Measurements from ENCODE around the gene DEF6. TPM values are rescaled to one million over a fixed set of nuclear protein-coding genes. Genes with fewer than 3 reads are reported as not detected.

Gene DEF6
- total and polyA plus RNA-seq, 4 donors: 1.0 to 6.3 (median 2.5) TPM

GRCh38 chr6:35365594-35366203 is 68.1 kb downstream of the DEF6 start (continued):
- TF ChIP-seq, protein P1, sequence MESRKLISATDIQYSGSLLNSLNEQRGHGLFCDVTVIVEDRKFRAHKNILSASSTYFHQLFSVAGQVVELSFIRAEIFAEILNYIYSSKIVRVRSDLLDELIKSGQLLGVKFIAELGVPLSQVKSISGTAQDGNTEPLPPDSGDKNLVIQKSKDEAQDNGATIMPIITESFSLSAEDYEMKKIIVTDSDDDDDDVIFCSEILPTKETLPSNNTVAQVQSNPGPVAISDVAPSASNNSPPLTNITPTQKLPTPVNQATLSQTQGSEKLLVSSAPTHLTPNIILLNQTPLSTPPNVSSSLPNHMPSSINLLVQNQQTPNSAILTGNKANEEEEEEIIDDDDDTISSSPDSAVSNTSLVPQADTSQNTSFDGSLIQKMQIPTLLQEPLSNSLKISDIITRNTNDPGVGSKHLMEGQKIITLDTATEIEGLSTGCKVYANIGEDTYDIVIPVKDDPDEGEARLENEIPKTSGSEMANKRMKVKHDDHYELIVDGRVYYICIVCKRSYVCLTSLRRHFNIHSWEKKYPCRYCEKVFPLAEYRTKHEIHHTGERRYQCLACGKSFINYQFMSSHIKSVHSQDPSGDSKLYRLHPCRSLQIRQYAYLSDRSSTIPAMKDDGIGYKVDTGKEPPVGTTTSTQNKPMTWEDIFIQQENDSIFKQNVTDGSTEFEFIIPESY (IDR thresholded peaks at IDR 0.05): no peak

DNA sequence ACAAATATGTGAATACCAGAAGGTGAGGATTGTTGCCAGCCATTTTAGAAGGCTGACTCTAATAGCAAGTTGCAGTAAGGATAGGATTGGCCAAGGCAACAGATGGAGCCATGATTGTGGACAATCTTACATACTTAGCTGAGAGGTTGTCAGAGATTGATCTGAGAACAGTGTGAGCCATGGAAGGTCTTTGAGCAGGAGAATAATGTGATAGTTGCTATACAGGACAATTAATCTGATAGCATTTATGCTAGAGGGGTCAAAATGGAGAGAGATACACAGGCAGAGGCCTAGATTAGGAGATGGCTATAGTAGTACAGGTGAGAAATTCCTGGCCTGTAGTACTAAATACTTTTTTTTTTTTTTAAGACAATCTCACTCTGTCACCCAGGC is 68.6 kb downstream of the DEF6 start:
- TF ChIP-seq NR2F2 (IDR thresholded peaks at IDR 0.05): no peak
- TF ChIP-seq, protein P1 (IDR thresholded peaks at IDR 0.05): no peak
- TF ChIP-seq HNF4G (IDR thresholded peaks at IDR 0.05): no peak
- TF ChIP-seq, protein P2, sequence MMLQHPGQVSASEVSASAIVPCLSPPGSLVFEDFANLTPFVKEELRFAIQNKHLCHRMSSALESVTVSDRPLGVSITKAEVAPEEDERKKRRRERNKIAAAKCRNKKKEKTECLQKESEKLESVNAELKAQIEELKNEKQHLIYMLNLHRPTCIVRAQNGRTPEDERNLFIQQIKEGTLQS (IDR thresholded peaks at IDR 0.05): no peak
- TF ChIP-seq TAF1 (conservative IDR thresholded peaks at IDR 0.05): no peak
- TF ChIP-seq GABPA (IDR thresholded peaks at IDR 0.05 in 1 of 2, conservative IDR thresholded peaks at IDR 0.05 in 1 of 2): no peak
- TF ChIP-seq MAX (IDR thresholded peaks at IDR 0.05): no peak
- no peak for TF ChIP-seq CTCF (IDR thresholded peaks at IDR 0.05; ENCODE audit: low read depth, low read length, missing input control)
- no peak for TF ChIP-seq FOXA1 (IDR thresholded peaks at IDR 0.05)
- TF ChIP-seq, protein P3, sequence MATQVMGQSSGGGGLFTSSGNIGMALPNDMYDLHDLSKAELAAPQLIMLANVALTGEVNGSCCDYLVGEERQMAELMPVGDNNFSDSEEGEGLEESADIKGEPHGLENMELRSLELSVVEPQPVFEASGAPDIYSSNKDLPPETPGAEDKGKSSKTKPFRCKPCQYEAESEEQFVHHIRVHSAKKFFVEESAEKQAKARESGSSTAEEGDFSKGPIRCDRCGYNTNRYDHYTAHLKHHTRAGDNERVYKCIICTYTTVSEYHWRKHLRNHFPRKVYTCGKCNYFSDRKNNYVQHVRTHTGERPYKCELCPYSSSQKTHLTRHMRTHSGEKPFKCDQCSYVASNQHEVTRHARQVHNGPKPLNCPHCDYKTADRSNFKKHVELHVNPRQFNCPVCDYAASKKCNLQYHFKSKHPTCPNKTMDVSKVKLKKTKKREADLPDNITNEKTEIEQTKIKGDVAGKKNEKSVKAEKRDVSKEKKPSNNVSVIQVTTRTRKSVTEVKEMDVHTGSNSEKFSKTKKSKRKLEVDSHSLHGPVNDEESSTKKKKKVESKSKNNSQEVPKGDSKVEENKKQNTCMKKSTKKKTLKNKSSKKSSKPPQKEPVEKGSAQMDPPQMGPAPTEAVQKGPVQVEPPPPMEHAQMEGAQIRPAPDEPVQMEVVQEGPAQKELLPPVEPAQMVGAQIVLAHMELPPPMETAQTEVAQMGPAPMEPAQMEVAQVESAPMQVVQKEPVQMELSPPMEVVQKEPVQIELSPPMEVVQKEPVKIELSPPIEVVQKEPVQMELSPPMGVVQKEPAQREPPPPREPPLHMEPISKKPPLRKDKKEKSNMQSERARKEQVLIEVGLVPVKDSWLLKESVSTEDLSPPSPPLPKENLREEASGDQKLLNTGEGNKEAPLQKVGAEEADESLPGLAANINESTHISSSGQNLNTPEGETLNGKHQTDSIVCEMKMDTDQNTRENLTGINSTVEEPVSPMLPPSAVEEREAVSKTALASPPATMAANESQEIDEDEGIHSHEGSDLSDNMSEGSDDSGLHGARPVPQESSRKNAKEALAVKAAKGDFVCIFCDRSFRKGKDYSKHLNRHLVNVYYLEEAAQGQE (IDR thresholded peaks at IDR 0.05): no peak
- TF ChIP-seq YY1 (IDR thresholded peaks at IDR 0.05): no peak
- no peak for TF ChIP-seq RXRA (IDR thresholded peaks at IDR 0.05)
- TF ChIP-seq EGR1 (IDR thresholded peaks at IDR 0.05; ENCODE audit: low read depth in 2 of 2): no peak
- no peak for TF ChIP-seq FOXA2 (IDR thresholded peaks at IDR 0.05)
- H3K4me3 ChIP-seq (ENCODE audit: low read depth in 1 of 3, low read length in 3 of 3): no peak overlapping the region
- no peak overlapping the region for H3K27ac ChIP-seq (ENCODE audit: low read depth in 1 of 2, low read length in 2 of 2)
- no peak for DNase-seq (ENCODE audit: low spot score)
- H3K9ac ChIP-seq (ENCODE audit: low read depth in 1 of 2, low read length in 2 of 2): no peak overlapping the region
- no peaks in the 10 kb centered on the region for H3K9me3 ChIP-seq (ENCODE audit: control insufficient read depth in 4 of 4, low read length in 3 of 4)
- H3K4me1 ChIP-seq (ENCODE audit: control insufficient read depth in 4 of 4, insufficient read depth in 4 of 4, low read length in 3 of 4): peaks cover 13 to 14% (median 14%) of the 10 kb centered on the region in 4 donors
- no peaks in the 10 kb centered on the region for H3K36me3 ChIP-seq (ENCODE audit: control insufficient read depth in 4 of 4, insufficient read depth in 3 of 4, low read depth in 1 of 4, low read length in 3 of 4)
- no peaks in the 10 kb centered on the region for H3K27me3 ChIP-seq (ENCODE audit: control insufficient read depth in 4 of 4, insufficient read depth in 4 of 4, low read length in 3 of 4)

All from liver (tissue), 9 donors.